ENCODE data around the gene RAB10. TPM values are rescaled to one million over a fixed set of nuclear protein-coding genes. Genes with fewer than 3 reads are reported as not detected.
"Not testable (repeated sequence)": the region's sequence is repeated elsewhere in the genome, so short reads cannot be mapped to it uniquely, and the experiment has no call there.

Gene RAB10
- total and polyA plus RNA-seq, 2 of the 13 experiments (the other 11 are each of a cell fraction or from before 2014, with no cell fraction given), result 48.2 to 120 TPM

- TF ChIP-seq NCOA5 (CRISPR knock-in tag; IDR thresholded peaks at IDR 0.05), result no peak
These were observed 46.5 kb downstream of the RAB10 start (continued) for GRCh38 chr2:26080356-26080755.

- H4K20me1 ChIP-seq (ENCODE audit: insufficient read depth, low read length), result peaks cover 41% of the 10 kb centered on the region
- H3K36me3 ChIP-seq (replicated peaks in 1 of 2; ENCODE audit: control insufficient read depth in 1 of 2, insufficient read depth in 2 of 2, low read length in 2 of 2); H2AFZ ChIP-seq (ENCODE audit: low read length); H3K9ac ChIP-seq (ENCODE audit: insufficient read depth, low read depth, low read length); ATAC-seq; BruUV-seq (replicated peaks); intact Hi-C loops (cut with micrococcal nuclease; ENCODE audit: unreplicated experiment); FAIRE-seq; DNase-seq (ENCODE audit: low spot score); H3K27me3 ChIP-seq (ENCODE audit: control insufficient read depth in 1 of 2, insufficient read depth in 2 of 2, low read length in 2 of 2); CTCF ChIA-PET (ENCODE audit: low intra/inter-chr PET ratio, low total read pairs); in situ Hi-C loops (cut with HindIII; ENCODE audit: extremely low pct_ligation_motif_present, low pct_unique_long_range_greater_than_20kb); POLR2A ChIA-PET; H3K4me3 ChIP-seq (replicated peaks in 1 of 3; ENCODE audit: insufficient read depth in 1 of 3, low read depth in 2 of 3, low read length in 3 of 3): not testable (repeated sequence)
- H3K9me3 ChIP-seq (ENCODE audit: low read length), result peaks cover 11% of the 10 kb centered on the region
- WGBS (ENCODE audit: low lambda C conversion rate), result 92% methylated on average over 3 of the region's 3 CpGs
- H3K4me1 ChIP-seq (ENCODE audit: insufficient read depth, low read length), result peaks cover 39% of the 10 kb centered on the region
- peak overlapping the region; percentile 45 for H3K27ac ChIP-seq (ENCODE audit: extremely low read length, insufficient read depth, low read length)
- 0 out of 2 replicates have a peak overlapping the region, but pooled peaks have one; percentile 1 for H3K4me2 ChIP-seq (ENCODE audit: low read depth, low read length)
- TF ChIP-seq ZNF605 (CRISPR knock-in tag; IDR thresholded peaks at IDR 0.05), result 0 out of 2 replicates have a peak, but pooled peaks have one; percentile 22
- TF ChIP-seq, protein P1, sequence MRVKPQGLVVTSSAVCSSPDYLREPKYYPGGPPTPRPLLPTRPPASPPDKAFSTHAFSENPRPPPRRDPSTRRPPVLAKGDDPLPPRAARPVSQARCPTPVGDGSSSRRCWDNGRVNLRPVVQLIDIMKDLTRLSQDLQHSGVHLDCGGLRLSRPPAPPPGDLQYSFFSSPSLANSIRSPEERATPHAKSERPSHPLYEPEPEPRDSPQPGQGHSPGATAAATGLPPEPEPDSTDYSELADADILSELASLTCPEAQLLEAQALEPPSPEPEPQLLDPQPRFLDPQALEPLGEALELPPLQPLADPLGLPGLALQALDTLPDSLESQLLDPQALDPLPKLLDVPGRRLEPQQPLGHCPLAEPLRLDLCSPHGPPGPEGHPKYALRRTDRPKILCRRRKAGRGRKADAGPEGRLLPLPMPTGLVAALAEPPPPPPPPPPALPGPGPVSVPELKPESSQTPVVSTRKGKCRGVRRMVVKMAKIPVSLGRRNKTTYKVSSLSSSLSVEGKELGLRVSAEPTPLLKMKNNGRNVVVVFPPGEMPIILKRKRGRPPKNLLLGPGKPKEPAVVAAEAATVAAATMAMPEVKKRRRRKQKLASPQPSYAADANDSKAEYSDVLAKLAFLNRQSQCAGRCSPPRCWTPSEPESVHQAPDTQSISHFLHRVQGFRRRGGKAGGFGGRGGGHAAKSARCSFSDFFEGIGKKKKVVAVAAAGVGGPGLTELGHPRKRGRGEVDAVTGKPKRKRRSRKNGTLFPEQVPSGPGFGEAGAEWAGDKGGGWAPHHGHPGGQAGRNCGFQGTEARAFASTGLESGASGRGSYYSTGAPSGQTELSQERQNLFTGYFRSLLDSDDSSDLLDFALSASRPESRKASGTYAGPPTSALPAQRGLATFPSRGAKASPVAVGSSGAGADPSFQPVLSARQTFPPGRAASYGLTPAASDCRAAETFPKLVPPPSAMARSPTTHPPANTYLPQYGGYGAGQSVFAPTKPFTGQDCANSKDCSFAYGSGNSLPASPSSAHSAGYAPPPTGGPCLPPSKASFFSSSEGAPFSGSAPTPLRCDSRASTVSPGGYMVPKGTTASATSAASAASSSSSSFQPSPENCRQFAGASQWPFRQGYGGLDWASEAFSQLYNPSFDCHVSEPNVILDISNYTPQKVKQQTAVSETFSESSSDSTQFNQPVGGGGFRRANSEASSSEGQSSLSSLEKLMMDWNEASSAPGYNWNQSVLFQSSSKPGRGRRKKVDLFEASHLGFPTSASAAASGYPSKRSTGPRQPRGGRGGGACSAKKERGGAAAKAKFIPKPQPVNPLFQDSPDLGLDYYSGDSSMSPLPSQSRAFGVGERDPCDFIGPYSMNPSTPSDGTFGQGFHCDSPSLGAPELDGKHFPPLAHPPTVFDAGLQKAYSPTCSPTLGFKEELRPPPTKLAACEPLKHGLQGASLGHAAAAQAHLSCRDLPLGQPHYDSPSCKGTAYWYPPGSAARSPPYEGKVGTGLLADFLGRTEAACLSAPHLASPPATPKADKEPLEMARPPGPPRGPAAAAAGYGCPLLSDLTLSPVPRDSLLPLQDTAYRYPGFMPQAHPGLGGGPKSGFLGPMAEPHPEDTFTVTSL (CRISPR knock-in tag; IDR thresholded peaks at IDR 0.05; ENCODE audit: borderline replicate concordance), result 0 out of 2 replicates have a peak, but pooled peaks have one; percentile 9
- TF ChIP-seq ZNF431 (CRISPR knock-in tag; IDR thresholded peaks at IDR 0.05; ENCODE audit: borderline replicate concordance, low read depth), result peak; percentile 98
- peaks cover 82% of the 10 kb centered on the region for H3K79me2 ChIP-seq (ENCODE audit: insufficient read depth, low read length)
These were observed 47.0 kb downstream of the RAB10 start for GRCh38 chr2:26080925-26081324.

All from HepG2 (cell line).